Breast epithelium (tissue), 3 donors: ENCODE measurements around the gene DLD.
"Not testable (repeated sequence)": the region's sequence is repeated elsewhere in the genome, so short reads cannot be mapped to it uniquely, and the experiment has no call there.

Source experiments
- CTCF ChIP-seq, 3 donors: fragments of 450-650 bp; IDR thresholded peaks; one replicate each; pipeline ENCODE4 v1.5.1; 2016 to 2017; ENCODE audit warnings: antibody characterized with exemption in 3 of 3, mild to moderate bottlenecking in 3 of 3, moderate library complexity in 3 of 3
- POLR2A ChIP-seq: fragments of 450-650 bp; IDR thresholded peaks from one replicate; pipeline ENCODE4 v1.6.1; 2016; ENCODE audit warnings: antibody characterized with exemption, mild to moderate bottlenecking, moderate library complexity
- POLR2AphosphoS5 ChIP-seq, 3 donors: sonication (generic); formaldehyde crosslinking; IDR thresholded peaks; one replicate each; pipeline ENCODE4 v1.6.1; 2017; ENCODE audit warnings: antibody characterized with exemption in 3 of 3

DNA sequence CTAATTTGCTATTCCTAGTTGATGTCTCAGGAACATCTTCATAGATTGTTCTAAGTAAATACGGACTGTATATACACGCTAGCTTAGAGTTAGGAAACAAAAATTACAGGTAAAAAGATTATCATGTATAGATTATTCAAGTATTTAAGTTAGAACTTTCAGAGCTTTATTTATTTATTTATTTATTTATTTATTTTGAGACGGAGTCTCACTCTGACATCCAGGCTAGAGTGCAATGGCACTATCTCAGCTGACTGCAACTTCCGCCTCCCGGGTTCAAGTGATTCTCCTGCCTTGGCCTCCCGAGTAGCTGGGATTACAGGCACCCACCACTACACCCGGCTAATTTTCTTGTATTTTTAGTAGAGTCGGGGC lies 1.4 kb downstream of the DLD start:
- TF ChIP-seq CTCF (IDR thresholded peaks at IDR 0.05); POLR2A; POLR2AphosphoS5 (IDR thresholded peaks at IDR 0.05): not testable (repeated sequence)
